Fibroblast of skin of scalp (primary cell): Measurements from ENCODE around the gene RGP1. TPM values are rescaled to one million over a fixed set of nuclear protein-coding genes. Genes with fewer than 3 reads are reported as not detected.

Experiments used
- DNase-seq: peaks from one replicate; pipeline ENCODE4 v3.0.0-alpha.2; 2013
- polyA plus RNA-seq, 2 experiments: library from polyadenylated mRNA; unstranded; fragments of 120-200 nt; gene quantifications; one replicate each; pipeline ENCODE4 v1.2.1, GENCODE V29; 2013; ENCODE audit not compliant: insufficient read length in 2 of 2

Gene RGP1, protein sequence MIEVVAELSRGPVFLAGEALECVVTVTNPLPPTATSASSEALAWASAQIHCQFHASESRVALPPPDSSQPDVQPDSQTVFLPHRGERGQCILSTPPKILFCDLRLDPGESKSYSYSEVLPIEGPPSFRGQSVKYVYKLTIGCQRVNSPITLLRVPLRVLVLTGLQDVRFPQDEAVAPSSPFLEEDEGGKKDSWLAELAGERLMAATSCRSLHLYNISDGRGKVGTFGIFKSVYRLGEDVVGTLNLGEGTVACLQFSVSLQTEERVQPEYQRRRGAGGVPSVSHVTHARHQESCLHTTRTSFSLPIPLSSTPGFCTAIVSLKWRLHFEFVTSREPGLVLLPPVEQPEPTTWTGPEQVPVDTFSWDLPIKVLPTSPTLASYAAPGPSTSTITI
- 21.4 TPM for polyA plus RNA-seq (2013, experiment 1 of 2; ENCODE audit: insufficient read length)
- 21.5 TPM for polyA plus RNA-seq (2013, experiment 2 of 2; ENCODE audit: insufficient read length)

DNA sequence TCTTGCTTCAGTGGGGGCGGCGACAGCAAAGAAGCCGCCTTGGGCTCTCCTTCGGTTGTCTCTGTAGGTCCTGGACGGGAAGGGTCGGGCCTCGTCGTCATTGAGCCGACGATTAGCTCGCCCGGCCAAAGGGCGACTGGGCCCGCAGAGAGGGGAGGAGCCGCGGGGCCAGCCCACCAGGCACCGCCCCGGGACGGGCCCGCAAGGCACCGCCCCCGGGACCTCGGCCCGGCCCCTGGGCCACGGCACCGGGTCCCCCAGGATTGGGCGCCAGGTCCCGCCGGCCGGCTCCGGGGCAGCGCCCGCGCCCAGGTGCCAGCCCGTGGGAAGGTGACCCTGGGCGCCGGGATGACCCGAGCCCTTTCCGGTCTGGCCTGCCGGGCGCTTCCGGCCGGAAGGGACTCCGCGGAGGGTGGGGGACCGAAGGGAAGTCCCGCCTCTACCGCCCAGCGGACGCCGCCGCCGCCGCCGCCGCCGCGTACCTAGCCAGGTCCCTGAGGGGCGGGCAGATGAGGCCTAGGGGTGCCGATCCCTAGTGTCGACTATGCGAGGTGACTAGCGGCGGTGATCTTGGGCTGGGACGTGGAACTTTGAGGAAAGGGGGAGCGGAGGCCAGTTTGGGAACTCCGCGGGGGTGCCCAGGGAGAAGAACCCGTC, at the start of gene RGP1, which contains the start of gene GBA2:
RGP1 (plus strand) TSS at position 430 of the 657 bp plus-strand sequence. CDS start 469 bp downstream, outside the sequence.
GBA2 (minus strand) TSS at position 371 of the 657 bp plus-strand sequence. CDS start 524 bp downstream, outside the sequence.
- DNase-seq = peak; percentile 68

DNA sequence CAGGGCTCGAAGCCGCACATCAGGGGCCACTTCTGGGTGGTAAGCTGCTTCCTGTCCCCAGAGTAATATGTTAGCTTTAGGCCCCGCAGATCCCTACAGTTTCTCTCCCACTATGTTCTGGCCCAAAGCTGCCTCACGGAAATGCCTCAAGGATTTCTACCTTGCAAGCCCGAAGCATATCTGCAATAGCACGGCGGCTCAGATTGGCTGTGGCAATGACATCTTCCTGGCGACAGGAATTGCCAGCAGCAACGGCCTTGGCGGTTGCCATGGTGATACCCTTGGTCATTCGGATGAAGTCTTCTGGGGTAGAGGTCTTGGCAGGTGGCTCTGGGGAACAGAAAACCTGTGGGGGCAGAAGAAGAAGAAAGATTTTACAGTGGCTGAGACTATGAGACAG, 49.1 kb upstream of the RGP1 start:
- DNase-seq = no peak

DNA sequence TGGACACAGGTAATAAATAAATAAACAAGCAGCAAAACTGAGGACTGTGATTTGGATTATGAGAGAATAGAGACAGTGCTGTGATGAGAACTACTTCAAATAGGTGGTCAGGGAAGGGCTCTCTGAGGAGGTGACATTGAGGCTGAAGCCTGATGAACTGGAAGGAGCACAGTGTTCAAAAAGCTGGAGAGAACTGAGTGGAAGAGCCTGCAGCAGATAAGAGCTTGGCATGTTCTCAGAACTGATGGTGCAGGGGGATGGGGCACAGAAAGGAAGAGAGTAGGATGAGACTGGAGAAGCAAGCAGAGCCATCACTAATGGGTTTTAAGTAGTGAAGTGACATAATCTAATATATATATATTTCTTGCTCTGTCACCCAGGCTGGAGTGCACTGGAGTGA, 48.1 kb upstream of the RGP1 start:
- no peak for DNase-seq

DNA sequence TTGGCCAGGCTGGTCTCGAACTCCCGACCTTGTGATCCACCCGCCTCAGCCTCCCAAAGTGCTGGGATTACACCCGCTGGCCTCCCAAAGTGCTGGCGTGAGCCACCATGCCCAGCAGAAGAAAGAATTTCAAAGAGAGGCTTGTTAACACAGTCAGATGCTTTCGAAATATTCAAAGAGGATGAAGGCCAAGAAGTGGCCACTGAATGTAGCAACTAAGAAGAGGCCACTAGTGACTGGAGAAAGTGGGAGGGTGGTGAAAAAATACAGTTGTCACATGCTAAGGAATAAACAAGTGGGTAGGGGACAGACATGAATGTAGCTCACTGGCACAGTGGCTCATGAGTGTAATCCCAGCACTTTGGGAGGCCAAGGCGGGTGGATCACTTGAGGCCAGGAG, 46.4 kb upstream of the RGP1 start:
- DNase-seq = no peak

DNA sequence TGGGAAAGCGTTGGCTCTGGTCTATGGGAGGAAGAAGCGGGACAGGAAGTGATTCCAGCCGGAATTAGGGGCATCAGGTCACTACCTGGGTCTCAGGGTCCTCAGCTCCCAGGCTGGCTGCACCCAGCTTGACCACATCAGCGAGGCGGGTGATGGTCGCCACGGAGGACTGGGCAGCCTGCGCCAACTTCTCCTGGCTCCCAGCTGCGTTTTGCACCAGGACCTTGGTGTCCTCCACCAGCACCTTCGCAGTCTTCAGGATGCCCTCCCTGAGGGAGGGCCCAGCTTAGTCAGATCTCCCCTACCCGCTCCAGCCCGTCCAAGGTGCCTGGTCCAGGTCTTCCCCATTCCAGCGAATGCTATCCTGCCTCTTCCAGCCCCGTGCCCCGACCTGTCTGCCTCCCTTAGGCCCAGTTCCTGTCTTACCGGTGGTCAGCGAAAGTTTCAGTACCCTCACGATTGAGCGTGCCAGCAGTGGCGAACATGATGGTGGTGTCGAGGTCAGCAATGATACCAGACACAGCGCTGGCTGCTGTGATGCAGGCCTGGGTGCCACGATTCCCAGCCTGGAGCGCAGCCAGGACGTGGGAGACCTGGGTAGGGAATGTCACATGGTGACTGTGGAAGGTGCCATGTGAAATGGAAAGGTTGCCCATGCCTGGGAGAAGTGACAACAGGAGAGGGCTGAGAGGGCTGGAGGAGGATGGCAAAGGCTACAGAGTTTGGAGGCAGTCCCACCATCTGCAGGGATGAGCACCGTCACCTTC, 45.0 kb upstream of the RGP1 start:
- no peak for DNase-seq

DNA sequence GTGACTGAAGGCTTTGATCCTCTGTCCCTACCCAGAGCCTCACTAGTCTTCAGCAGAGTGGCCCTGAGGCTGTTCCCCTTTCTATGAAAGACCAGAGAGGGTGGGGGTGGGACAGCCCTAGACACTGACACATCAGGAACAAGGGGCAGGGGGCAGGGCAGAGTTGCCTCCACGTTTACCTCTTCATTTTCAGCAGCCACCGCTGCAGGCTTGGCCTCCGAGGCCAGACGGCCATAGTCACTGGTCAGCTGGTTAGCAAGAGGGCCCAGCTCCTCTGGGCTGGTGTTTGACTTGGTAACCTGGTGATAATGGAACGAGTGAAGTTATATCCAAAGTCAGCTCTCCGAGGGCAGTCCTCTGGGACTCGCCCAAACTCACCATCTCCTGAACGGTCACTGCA, 43.7 kb upstream of the RGP1 start:
- DNase-seq = no peak

DNA sequence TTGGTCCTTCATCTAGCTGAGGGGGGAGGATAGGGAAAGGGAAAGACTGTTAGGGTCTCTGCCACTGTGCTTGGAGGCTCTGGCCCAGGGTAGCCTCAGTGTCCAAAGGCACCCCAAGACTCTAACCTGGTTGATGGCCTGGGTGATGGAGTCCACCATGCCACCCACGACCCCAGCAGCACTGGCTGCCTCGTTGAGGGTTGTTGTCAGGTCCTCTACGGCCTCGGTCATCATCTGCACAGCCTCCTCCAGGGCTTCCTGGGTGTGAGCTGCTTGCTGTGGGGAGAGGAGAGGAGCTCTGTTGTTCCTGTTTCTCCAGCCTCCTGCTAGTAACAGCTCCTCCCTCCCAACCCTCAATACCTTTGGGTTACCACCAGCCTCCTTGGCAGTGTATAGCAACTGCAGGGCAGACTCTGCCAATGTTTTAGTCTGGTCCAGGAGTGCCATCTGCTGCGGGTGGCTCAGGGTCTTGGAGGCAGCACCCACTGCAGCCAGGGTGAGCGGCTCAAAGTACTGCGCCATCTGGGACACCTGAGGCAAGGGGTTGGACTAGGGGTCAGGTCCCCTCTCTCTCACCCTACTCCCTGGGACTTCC, 43.2 kb upstream of the RGP1 start:
- no peak for DNase-seq

DNA sequence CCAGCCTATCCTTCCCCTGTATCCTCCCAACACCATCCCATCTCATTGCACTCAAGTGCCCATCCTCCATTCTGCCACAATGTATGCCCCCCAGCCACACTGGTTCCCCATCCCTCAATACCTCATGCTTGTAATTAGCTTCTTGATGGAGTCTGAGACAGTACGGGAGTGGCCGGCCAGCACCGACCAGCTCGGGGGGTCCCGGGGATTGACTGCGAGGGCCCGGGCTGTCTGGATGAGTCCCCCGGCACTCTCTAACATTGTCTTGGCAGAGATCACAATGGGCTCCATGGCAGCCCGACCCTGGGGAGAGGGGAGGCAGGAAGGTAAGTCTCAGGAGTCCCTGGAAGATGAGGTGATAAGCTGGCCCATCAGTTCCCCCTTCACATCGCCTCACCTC, 42.1 kb upstream of the RGP1 start:
- no peak for DNase-seq

DNA sequence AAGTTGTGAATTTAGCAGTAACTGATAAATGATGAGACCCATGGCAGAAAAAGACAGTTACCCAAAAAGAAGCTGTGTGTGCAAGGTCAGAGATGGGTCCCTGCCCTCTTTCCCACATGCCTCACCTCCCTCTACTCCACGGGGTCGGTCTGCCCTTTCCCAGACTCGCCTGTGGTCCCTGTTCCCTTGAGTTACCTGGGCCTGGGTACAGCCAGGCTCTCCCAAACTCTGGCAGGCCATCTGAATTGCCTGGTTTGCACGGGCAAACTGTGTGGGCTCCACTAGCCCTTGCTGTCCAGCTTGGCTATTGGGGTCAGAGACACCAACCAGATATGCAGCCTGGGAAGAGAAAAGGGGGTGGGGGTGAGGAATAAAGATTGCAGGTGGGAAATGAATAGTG, 40.9 kb upstream of the RGP1 start:
- no peak for DNase-seq

DNA sequence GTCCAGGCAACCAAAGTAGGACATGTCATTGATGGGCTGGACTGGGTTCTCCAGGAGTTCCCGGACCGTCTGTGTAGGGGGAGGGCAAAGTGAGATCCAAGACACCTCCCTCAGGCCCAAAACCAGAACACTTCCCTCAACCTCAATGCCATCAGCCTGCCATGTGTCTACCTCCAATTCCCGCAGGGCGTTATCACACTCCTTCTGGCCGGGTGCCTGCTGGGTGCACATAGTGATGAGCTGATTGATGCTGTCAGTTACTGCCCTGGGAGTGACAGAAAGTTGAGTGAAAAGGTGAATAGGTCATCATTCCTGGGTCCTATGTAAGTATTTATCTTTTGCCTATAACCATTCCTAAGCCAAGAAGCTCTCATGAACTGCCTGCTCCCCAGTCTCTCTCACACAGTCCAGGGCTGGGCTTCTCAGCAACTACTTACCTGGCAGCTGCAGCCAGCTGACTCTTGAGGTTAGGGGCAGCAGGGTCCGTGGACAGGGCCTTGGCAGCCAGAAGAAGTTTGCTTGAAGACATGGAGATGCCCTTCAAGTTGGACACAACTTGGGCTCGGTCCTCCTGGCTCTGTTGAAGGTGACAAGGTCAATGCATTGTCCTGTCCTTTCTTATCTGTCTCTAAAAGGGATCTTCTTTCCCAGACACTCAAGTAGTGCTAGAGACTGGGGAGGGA, 38.1 kb upstream of the RGP1 start:
- no peak for DNase-seq

DNA sequence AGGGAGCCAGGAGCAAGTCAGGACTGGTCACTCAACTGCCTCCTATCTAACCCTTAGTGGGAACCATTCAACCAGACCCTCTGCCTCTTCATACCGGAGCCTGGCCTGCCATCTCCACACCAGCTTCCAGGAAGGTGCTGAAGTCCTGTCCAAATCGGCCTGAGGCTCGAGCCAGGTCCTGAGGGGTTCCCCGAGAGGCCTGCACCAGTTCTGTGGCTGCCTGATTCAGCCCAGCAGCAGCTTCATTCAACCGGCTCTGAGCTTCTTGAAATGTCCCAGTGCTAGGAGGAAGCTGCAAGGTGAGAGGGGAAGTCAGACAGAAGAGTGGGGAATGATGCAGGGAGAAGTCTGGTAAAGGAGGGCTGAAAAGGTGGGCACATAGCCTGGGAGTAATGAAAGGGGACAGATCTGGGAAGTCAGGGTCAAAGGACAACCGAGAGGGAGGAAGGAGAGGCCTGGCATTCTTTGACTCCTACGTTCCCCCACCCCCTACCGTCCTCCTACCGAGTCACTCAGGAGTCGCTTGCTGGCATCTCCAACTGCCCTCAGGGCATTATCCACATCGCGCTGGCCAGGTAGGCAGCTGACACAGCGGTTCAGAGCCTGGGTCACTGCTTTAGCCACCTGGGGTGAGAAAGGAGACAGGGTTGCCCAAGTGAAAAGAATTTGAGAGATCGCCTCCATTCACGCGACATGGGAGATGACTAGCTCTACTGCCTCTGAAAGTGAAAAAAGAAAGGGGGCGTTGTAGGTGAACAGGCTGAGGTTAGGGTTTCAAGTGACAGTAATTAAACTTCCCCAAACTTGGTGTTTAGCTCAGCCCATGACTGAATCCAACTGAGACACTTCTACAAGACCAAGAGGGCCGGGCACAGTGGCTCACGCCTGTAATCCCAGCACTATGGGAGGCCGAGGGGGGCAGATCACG, 37.3 kb upstream of the RGP1 start:
- no peak for DNase-seq

DNA sequence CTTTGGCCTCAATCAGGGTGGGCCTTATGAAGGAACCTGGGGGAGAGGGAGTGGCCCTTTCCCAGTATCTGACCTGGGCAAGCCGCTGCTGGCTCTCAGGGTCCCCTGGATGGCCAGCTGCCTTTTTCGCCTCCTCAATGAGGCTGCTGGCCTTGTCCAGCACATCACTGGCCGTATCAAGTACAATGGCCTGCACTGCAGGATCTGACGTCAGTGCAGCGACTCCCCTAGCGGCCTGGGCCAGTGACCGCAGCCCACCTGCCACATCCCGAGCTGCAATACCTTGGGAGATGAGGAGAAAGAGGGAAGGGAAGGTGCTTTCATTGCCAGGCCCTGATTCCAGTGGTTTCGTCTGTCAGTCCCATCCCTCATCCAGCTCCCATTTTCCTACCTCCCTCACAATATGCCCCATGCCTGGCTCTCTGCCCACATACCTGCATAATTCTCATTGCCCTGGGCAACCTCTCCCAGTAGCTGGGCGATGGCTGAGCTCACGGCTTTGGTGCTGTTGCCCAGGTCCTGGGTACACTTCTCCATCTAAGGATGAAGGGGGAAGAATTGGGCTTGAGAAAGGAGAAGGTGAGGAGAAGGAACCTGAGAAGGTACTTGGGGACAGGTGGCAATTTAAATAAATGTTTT, 36.2 kb upstream of the RGP1 start:
- no peak for DNase-seq

DNA sequence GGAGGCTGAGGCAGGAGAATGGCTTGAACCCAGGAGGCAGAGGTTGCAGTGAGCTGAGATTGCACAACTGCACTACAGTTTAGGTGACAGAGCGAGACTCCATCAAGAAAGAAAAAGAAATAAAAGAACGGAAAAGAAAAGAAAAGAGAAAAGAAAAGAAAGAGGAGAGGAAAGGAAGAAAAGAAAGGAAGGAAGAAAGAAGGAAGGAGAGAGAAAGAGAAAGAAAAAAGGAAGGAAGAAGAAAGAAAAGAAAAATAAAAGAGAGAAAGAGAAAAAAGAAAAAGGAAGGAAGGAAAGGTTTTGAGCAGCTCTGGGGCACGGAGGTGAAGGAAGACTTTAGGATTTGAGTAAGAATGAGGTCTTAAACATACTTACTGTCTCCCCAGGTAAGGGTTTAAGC, 35.5 kb upstream of the RGP1 start:
- DNase-seq = no peak

DNA sequence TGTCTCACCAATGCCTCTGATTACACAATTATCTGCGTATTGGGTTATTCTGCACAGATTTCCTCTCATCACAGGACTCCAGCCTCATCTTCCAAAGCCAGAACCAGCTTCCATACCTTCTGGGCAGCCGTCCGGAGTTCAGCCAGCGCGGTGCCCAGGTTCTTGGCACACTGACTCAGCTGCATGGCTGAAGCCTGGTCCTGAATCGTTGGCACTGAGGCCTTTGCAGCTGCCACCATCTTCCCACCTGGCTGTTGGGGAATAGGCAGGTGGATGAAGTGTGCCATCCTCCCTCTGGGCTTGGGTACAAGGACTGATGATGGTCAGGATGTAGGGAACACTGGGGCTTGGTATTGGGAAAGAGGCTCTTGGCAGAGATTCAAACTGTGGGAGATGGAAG, 35.0 kb upstream of the RGP1 start:
- no peak for DNase-seq

DNA sequence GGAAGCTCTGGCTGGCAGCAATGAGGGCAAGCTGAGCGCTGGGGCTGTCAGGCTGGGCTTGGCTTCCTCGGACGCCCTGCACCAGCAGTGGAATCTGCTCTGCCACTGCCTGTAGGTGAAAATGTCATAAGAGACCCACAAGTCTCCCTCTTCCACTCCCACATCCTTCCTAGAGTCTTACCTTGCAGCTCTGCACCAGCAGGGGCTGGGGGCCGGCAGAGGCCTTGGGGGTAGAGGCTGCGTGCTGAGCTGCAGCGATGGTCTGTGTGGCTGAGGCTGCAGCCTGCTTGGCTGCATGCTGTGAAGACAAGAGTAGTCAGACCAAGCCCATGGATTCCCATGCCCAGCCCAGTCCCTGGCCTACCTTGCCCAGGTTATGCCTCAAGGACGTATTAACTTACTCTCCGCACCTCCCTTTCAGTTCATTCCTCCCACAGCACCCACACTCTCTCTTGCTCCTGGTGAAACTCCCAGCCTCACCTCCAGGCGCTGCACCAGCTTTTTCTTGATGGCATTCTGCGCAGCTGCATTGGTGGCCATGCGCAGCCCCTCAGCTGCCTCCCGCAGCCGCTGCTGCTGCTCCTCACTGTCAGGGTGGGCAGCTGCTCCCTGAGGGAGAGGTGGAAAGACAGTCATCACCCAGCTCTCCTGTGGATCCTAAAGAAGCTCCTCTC, 34.4 kb upstream of the RGP1 start:
- no peak for DNase-seq

DNA sequence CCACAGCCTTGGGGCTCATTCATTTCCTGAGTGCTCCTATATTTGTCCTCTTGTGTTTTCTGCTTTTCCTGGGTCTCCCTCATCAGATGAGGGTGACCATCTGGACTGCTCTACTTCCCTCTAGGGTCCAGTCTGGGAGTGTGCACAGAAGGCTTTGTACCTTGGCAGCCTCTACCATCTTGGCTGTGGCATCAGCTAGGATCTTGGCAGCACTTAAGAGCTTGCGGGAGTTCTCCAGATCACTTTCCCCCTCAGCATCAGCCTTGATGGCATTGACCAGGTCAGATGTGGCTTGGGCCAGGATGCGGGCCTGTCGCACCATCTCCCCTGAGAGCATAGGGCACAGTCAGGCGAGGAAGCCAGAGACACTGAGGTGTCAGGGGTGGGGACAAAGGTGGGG, 32.9 kb upstream of the RGP1 start:
- DNase-seq = no peak

DNA sequence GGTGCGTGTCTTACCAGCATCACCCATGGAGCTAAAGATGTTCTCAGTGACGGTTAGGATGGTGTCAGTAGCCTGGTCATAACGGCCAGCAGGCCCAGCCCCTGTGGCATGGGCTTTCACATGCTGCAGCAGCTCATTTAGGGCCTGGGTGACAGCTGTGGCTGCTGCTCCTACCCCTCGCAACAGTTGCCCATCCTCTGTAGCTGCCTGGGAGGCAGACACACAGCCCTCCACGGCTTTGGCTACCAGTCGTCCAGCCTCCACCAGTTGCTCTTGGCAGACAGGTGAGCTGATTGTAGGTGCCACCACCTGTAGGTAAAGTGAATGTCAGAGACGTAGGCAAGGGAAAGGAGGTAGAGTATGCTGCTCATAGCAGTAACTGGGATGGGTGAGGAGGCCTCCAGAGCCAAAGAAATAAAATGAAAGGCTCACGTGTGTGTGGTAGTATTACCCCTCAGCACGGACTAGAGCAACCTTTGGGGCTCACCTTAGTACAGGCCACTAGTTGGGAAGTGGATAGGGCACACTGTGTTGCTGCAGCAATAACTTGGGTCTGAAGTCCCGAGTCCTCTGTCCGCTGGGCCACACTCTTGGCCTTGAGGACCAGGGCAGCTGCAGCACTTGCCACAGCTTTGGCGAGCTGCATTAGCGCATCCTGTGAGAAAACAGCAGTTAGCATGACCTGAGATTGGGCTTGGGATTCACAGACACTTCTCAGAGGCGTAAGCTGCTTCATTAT, 31.8 kb upstream of the RGP1 start:
- DNase-seq = no peak

DNA sequence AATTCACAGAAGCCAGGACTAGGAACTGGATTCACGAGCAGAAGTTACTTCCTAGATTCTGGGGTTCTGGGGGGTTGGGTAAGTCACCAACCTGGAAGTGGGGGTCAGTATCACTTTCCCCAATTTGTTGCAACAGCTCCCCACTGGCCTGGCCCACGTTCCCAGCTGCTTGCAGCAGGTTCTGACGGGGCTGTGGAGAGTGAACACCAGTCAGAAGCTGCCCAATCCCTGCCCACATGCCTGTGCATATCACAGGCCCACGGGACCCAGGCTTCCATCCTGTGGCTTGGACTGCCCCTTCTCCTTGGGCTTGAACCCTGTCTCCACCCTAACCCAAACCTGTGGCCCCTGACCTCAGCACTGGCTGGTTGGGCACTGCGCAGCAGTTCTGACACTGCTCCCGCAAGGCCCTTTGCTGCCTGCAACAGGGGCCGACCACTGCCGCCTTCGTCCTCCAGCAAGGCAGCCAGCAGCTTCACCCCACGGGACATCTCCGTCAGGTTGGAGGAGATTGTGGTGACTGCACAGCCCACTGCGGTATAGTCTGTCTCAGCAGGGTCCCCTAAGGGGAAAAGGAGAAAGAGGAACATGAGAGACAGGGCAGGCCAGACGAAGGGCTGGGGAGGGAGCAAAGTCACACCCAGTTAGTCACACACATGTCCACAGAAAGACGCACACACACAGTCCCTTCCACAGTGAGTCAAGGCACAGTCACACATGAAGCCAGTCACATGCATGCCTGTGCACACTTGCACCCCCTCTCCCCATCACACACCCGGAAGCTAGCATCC, 30.2 kb upstream of the RGP1 start:
- DNase-seq = no peak
